ENCODE measurements around the gene FAM131B.

DNA sequence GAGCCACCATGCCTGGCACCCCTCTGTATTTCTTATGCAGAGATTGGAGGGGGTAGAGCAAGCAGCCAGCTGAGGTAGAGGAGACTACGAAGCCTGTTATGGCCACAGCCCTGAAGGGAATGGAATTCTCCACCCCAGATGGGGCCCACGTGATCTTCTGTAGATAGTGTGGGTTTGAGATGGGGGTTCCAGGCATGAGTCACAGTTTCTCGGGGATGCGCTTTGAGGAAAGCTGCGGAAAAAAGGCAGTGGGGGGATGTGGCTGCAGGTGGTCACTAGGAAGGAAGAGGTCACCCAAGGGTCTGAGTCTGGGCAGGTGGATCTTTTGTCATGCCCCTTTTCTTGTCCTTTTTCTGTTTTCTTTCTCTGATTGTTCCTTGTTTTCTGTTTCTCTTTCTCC, 11.5 kb downstream of the FAM131B start:
- TF ChIP-seq, protein P1, sequence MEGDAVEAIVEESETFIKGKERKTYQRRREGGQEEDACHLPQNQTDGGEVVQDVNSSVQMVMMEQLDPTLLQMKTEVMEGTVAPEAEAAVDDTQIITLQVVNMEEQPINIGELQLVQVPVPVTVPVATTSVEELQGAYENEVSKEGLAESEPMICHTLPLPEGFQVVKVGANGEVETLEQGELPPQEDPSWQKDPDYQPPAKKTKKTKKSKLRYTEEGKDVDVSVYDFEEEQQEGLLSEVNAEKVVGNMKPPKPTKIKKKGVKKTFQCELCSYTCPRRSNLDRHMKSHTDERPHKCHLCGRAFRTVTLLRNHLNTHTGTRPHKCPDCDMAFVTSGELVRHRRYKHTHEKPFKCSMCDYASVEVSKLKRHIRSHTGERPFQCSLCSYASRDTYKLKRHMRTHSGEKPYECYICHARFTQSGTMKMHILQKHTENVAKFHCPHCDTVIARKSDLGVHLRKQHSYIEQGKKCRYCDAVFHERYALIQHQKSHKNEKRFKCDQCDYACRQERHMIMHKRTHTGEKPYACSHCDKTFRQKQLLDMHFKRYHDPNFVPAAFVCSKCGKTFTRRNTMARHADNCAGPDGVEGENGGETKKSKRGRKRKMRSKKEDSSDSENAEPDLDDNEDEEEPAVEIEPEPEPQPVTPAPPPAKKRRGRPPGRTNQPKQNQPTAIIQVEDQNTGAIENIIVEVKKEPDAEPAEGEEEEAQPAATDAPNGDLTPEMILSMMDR (IDR thresholded peaks at IDR 0.05) = no peak
- TF ChIP-seq POLR2A (IDR thresholded peaks at IDR 0.05) = no peak

Data from adrenal gland (tissue), 5 donors.